Stimulated activated CD8-positive, alpha-beta memory T cell treated with anti-CD3 and anti-CD28 coated beads, Interleukin-12 subunit alpha, Interleukin-12 subunit beta, amount 100 ng/mL, for 4 hours (primary cell): ENCODE results near the gene POP4.
"Not testable (repeated sequence)": the region's sequence is repeated elsewhere in the genome, so short reads cannot be mapped to it uniquely, and the experiment has no call there.

Experiments used
- DNase-seq: peaks from one replicate; pipeline ENCODE4 v3.0.0-alpha.2; 2020; ENCODE audit warnings: low read depth

Gene POP4, protein sequence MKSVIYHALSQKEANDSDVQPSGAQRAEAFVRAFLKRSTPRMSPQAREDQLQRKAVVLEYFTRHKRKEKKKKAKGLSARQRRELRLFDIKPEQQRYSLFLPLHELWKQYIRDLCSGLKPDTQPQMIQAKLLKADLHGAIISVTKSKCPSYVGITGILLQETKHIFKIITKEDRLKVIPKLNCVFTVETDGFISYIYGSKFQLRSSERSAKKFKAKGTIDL

DNA sequence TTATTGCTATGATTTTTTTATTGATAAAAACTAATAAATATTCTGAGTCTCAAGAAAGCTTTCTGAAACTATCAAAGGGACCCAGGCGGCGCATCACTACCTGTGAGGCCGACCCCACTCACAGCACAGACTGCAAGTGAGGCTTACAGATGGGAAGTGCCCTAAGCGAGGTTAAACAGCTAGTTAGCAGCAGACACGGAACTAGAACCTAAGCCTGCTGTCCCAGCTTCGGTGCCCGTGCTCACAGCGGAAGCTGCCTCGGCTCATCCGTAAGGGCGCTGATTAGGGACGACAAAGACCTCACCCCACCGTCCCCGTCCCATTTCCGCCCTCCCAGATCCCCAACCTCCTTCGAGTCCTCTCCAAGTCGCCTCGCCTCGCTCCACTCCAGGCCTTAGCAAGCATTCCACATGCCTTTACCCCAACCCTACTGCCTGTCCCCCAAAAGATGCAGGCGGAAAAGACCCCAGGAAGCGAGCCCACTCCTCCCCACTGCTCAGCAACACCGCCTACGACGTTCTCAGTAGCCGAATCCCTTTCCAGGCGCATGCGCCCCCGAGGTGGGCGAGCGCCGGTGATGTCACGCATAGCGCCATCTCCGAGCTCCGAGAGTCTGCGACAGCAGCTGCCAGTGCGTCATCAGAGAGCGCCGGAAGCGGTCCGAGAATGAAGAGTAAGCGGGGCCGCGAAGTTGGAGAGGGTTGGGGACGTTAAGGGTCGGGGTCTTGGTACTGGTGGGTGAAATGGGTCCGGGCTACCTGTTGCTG is at the start of gene POP4:
Gene POP4, plus strand, starts transcription at position 631 of the 767 bp plus-strand sequence. Its CDS starts 36 bp downstream, at position 667.
- DNase-seq: peak; percentile 97

DNA sequence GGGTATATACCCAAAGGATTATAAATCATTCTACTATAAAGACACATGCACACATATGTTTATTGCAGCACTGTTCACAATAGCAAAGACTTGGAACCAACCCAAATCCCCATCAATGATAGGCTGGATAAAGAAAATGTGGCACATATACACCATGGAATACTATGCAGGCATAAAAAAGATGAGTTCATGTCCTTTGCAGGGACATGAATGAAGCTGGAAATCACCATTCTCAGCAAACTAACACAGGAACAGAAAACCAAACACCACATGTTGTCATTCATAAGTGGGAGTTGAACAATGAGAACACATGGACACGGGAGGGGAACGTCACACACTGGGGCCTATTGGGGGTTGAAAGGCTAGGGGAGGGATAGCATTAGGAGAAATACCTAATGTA is 47.0 kb upstream of the POP4 start:
- not testable (repeated sequence) for DNase-seq

DNA sequence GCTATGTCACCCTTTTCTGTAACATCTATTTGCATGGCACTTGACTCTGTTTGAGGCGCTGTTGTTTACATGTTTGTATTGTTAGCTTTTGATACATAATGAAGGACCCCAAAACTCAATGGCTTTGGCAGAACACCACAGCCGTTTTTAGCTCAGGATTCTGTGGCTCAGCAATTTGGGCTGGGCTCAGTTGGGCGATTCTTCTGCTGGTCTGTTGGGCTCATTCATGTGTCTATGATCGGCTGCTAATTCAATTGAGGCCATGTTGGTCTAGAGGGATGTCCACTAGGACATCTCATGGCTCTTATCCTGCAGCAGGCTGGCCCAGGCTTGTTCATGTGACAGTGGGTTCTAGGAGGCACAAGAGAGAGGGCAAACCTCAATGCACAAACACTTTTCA is 46.3 kb upstream of the POP4 start:
- DNase-seq: no peak

DNA sequence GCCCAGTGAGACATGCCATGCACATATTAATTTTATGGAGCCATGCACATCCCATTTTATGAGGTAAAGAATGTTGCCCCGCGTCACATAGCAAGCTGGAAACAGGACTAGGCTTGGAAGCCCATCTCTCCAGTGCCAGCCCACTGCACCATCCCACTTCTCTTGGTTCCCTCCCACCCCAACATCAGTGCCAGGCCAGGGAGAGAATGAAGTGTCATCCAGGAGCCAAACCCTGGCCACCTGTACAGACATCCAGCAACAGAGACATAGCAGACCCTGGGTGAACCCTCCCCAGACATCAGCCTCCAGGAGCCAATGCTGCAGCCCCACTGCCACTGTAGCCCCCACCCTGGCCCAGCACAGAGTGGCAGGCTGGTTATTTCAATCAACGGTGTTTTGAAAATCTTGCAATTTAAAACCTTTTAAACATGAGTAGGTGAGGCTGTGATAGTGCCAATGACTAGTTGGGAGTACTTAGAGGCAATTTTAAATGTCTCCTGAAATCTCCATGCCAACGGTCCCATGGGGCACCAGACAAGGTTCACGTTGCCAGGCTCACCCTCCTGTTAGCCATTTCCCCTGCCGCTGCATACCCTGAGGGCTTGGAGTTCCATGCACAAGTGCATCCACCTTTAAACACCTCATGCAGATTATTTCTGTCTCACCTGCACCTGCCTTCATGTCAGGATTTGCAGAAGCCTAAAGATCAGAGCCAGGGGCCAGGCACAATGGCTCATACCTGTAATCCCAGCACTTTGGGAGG is 45.6 kb upstream of the POP4 start:
- no peak for DNase-seq

DNA sequence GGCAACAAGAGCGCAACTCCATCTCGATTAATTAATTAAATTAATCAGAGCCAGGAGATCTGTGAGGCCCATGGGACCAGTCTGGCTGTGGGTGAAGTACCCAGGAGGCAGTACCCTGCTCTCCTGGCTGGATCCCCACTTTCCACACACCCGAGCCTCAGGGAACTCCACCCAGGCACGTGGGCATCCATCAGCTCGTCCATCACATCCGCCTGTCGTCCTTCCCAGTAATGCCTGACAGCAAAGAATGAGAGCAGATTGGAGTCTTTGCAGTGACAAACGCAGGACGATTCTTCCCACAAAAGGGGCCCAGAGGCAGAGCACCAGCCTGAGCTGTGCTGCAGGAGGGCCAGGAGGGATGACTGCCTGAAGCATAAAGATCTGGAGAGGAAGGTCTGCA is 44.5 kb upstream of the POP4 start:
- no peak for DNase-seq

DNA sequence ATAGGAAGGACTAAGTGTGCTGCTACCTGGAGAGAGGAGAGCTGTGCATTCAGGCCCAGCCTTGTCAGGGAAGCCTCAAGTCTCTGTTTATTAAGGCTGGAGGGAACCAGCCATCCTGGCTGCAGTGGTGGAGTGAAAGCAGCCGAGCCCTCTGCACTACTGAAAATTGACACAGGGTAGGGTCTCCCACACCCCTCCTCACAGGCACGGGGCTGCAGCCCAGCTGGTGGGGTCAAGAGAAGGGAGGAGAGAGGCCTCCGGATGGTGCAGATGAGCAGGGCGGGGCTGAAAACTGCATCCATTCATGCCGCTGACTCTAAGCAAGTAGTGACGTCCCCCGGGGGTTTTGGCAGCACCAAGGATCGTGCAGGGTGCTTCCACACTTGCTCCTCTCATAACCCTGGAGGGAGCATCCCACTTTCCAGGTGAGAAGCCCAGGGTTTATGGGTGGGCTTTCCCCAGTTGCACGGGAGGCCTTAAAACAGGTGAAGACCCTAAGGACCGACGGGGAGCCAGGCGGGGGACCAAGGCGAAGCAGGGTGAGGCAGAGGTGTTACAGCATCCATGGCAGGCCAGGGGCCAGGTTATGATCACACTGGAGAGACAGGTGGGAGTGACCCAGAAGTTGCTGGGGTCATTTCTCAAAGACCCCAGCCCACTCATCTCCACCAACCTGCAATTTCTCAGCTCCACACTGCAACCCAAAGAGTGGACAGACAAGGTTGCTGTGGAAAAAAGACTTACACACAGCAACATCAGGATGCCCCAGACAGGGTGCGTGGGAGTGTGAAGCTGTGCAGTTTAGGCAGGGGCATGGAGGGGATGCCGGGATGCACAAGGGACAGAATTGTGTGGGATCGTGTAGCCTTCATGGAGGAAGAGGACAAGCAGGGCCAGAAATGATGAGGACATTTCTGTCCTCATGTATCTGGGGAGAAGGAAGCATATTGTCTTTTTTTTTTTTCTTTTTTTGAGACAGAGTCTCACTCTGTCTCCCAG is 43.5 kb upstream of the POP4 start:
- no peak for DNase-seq

DNA sequence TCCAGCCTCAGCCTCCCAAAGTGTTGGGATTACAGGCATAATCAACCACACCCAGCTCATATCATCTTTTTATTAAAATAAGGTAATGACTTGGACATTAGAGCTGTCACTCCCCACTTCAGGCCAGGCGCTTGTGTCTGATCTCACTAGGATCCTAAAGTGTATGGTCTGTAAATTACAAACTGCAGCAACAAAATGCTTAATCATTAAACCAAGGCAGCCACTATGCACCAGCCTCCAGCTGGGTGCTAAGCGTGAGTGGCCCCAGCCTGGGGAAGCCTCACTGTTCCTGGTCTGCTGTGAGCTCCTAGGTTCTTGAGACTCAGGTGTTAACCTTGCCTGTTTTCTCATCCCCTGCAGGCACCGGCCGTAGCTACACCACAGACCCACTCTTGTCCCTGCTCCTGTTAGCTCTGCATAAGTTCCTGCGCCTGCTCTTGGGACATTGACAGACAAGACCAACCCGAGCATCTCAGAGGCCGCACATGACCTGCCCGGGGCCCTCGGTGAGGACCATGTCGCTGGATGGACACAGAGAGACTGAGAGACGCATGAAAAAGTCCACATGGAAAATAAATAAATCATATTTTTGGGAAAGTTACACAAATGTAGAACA is 42.5 kb upstream of the POP4 start:
- DNase-seq: no peak

DNA sequence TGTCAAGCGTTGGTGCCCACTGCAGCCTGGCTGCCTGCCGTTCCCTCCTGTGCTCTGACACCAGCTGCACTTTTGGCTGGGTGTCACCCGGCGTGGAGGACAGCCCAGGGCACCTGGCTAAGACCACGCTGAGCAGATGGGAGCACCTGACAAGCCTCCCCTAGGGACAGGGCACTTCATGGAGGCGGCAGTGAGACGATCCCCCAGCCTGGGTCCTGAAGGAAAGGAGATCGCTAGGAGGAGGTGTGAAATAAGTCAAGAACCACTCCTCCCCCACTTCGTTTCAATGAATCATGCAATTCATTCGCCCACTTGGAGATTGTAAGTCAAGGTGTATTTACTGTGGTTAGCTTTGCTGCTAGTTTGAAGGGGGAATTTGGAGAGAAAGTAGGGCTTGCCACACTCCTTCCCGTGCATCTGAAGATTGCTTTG is 41.5 kb upstream of the POP4 start:
- no peak for DNase-seq

DNA sequence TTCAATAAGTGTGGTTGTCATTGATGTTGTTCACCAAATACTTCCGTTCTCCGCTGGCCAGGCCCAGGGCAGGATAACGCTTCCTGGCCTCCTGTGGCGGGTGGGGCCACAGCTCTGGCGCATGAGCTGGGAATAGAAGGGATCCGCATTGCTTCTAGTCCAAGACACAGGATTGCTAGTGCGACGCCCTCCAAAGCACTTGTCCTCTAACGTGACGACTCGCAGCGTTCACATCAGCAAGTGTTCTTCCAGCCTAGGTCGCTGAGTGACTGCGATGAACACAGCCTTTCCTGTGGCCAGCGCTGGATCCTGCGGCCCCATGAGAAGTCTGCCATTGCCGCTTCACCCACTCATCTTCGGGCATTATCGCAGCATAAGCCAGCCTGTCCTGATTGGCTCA is 40.9 kb upstream of the POP4 start:
- DNase-seq: no peak

DNA sequence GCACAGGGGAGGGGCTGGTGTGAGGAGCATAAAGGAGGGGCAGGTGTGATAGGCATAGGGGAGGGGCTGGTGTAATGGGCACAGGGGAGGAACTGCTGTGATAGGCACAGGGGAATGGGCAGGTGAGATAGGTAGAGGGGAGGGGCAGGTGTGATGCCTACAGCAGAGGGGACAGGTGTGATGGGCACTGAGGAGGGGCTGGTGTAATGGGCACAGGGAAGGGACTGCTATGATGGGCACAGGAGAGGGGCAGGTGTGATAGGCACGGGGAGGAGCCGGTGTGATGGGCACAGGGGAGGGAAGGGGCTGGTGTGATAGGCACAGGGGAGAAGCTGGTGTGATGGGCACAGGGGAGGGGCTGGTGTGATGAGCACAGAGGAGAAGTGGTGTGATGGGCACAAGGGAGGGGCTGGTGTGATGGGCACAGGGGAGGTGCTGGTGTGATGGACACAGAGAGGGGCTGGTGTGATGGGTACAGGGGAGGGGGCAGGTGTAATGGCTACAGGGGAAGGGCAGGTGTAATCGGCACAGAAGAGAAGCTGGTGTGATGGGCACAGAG is 39.5 kb upstream of the POP4 start:
- no peak for DNase-seq

DNA sequence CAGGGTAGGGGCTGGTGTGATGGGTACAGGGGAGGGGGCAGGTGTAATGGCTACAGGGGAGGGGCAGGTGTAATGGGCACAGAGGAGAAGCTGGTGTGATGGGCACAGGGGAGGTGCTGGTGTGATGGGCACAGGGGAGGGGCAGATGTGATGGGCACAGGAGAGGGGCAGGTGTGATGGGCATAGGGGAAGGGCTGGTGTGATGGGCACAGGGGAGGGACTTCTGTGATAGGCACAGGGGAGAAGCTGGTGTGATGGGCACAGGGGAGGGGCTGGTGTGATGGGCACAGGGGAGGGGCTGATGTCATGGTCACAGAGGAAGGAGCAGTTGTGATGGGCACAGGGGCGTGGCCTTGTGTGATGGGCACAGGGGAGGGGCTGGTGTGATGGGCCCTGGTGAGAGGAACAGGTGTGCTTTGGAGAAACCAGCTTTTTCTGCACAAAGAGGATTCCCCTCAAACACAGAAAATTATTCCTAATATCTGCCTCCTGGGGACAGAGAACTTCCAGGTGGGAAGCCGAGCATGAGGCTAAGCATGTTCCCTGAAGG is 38.6 kb upstream of the POP4 start:
- no peak for DNase-seq

DNA sequence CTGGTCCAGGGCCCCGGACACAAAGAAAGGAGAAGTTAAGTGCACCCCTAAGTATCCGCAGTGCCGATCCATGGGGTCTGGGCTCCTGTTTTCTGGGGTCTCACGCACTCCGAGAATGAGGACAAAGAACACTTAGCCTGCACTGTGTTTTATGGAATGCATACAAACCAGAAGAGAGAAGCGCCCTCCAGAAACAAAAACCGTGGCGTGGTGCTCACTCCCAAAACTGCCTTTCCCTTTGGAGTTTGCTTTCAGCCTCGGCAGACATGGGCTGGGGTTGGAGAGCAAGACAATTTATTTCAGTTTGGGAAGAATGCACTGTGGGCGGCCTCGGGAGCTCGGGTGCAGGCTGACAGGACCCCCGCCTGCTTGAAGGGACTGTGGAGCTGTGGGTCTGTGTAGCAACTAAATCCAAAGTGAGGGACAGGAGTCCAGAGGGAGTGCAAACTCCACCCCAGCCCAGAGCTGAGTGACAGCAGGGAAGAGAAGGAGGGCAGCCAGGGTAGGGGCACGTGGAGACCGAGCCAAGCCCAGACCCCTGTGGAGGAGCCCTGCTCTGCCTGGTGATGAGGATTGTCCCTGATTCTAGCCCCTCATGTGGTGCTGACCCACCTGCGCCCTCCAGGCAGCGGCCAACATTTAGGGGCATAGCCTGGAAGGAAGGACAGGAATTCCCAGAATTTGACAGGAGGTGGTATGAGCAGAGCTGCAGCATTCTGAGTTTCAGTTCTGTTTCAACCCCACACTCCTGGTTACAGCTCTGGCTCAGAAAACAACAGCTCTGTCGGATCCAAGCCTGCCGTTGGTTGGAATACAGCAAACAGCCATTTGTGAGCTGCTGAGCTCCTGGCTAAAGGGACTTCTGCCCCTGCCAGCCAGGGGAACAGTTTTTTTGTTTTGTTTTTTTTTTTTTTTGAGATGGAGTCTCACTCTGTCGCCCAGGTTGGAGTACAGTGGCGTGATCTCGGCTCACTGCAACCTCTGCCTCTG is 37.8 kb upstream of the POP4 start:
- no peak for DNase-seq

DNA sequence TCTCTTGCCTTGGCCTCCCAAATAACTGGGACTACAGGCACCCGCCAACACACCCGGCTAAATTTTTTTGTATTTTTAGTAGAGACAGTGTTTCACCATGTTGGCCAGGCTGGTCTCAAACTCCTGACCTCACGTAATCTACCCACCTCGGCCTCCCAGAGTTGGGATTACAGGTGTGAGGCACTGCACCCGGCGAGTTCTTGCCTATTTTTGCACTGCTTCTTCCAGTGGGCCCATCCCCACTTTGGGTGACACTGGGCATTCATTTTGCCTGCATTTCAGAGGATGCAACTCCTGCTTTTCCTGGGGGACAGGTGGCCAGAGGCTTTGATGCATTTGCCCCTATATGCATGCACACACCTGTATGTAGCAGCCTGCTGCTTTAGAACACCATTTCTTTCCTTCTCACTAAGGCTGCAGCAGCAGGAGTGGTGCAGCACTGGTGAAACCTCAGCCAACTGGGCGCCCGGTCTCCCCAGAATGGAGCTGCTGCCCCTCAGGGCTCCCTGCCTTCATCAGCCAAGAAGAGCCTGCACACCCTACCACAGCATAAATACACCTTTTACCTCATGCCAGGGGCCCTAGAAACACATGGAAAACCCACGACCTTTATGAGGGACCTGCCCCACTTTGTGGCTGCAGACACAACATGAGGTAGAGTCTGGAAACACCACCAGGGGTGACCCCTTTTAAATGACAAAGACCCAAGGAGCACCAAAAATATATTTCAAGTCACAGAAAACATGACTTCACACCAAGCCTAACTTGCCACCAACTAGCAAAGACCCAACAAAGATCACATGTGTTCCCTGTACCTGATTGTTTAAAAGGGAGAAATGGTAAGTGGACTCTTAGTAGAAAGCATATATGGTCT is 36.8 kb upstream of the POP4 start:
- no peak for DNase-seq

DNA sequence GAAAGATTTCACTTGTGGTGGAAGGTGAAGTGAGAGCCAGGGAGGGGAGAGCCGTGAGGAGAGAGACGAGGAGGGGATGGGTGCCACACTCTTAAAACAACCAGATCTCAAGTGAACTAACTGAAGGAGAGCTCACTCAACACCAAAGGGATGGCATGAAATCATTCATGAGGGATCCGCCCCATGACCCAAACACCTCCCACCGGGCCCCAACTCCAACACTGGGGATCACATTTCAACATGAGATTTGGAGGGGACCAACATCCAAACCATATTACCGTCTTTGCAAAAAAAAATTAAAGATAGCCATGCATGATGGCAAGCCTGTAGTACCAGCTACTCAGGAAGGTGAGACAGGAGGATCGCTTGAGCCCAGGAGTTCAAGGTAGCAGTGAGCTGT is 34.9 kb upstream of the POP4 start:
- DNase-seq: no peak

DNA sequence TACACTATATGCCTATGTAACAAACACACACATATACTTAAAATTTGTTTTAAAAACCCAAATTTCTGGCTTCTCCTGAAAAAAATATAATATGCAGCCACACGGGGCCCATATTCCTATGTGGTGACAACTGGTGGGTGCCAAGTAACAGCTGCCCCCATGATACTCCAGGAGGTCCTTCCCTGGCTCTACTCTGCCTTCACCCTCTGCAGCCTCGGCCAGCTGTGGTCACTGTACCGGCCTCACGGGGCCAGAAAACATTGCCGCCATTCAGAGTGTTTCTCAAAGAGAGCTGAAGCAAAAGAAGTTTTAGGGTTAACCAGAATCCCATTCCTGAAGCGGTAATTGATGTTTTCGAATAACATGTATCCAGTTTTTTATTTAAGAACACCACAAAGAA is 32.6 kb upstream of the POP4 start:
- no peak for DNase-seq

DNA sequence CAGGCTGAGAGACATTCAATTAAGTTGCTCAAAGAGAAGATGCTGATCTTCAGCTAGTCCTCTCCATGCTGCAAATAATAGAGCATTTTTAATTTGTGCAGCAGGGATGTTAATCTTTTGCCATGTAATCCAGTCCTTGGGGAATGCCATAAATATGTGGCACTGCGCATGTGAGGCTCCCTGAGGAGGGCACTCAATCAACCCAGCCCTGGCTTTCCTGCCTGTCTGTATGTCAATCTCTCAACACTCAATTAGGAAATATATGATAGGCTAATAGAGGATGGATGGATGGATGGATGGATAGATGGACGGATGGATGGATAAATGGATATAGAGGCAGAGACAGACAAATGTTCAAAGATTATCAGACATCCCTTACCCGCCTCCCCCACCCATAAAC is 31.6 kb upstream of the POP4 start:
- no peak for DNase-seq

DNA sequence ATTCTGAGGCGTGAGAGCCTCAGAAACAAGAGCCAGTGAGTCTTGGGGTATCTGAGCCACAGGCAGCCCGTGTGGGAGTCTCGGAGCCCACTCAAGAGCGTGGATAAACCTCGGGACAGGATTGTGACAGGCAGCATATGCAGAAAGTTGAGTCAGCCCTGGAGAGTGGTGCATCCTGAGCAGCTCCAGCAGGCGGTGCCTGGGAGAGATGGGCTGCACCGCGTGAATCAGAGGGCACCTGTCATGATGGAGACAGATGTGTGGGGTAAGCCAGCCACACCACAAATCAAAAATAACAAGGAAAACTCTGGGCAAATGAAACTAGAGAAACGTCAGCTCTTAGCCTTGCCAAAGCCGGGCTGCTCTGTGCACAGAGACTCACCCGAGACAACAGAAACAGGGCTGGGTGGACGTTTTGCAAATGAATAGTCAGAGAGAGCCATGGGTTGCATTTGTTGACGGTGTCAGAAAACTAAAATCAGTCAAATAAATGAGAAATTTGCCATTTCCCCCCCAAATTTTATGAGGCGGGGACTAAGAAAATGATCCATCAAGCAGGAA is 30.0 kb upstream of the POP4 start:
- DNase-seq: no peak
